GM10248 (cell line): Measurements from ENCODE around the gene KIF15.

Experiments used
- CTCF ChIA-PET: fragments of 300-600 bp; sonication (Branson Sonifier 250); formaldehyde crosslinking; extraction: SDS; loops from one replicate; lab custom pipeline; 2021; ENCODE audit warnings: antibody characterized with exemption; lab: Yijun Ruan, JAX
- POLR2A ChIA-PET: fragments of 350-650 bp; sonication (Branson Sonifier 250); formaldehyde crosslinking; extraction: SDS; loops from one replicate; lab custom pipeline; 2020; ENCODE audit warnings: antibody characterized with exemption; lab: Yijun Ruan, JAX
- DNase-seq: peaks from one replicate; pipeline ENCODE4 v3.0.0; 2012; ENCODE audit errors: extremely low spot score
- CTCF ChIP-seq: IDR thresholded peaks from 2 replicates; pipeline ENCODE4 v1.5.1; 2012; ENCODE audit warnings: mild to moderate bottlenecking, low read depth; ENCODE audit errors: extremely low read depth, missing control alignments, control extremely low read depth

Gene KIF15

GRCh38 chr3:44867421-44868111 is 106.0 kb downstream of the KIF15 start:
- TF ChIP-seq CTCF: no peak
- POLR2A ChIA-PET: no interaction called here
- no peak for DNase-seq
- CTCF ChIA-PET: interaction anchor here (1.2 kb wide), 1 partner anchor 22 kb away, joined by 4 read pairs; no protein-coding TSS in a partner anchor

GRCh38 chr3:44870375-44871061 is 108.9 kb downstream of the KIF15 start:
- ChIA-PET CTCF (no interaction called here), POLR2A (no interaction called here)
- DNase-seq: no peak
- no peak for TF ChIP-seq CTCF

- ChIA-PET POLR2A (no interaction called here), CTCF (no interaction called here)
- TF ChIP-seq CTCF: no peak
- no peak for DNase-seq
These were observed 112.7 kb downstream of the KIF15 start, which contains the start of gene TGM4 for GRCh38 chr3:44874308-44874707. Gene TGM4, plus strand, starts transcription at chr3:44874608. Its CDS starts 71 bp downstream, at chr3:44874679.

GRCh38 chr3:44875596-44875995 is 114.0 kb downstream of the KIF15 start:
- CTCF ChIA-PET: no interaction called here
- DNase-seq: no peak
- TF ChIP-seq CTCF: no peak
- POLR2A ChIA-PET: no interaction called here

GRCh38 chr3:44877333-44877732 is 115.7 kb downstream of the KIF15 start:
- POLR2A ChIA-PET: no interaction called here
- CTCF ChIA-PET: interaction anchor here (1.3 to 1.6 kb wide), 2 partner anchors 37 to 54 kb away, joined by 3 to 5 read pairs; no protein-coding TSS in a partner anchor
- DNase-seq: no peak
- no peak for TF ChIP-seq CTCF

GRCh38 chr3:44880284-44880683 is 118.7 kb downstream of the KIF15 start:
- ChIA-PET CTCF (no interaction called here), POLR2A (no interaction called here)
- DNase-seq: no peak
- no peak for TF ChIP-seq CTCF
